ENCODE results near the gene ADH5.
"Not testable (repeated sequence)": the region's sequence is repeated elsewhere in the genome, so short reads cannot be mapped to it uniquely, and the experiment has no call there.

ADH5 gene

DNA sequence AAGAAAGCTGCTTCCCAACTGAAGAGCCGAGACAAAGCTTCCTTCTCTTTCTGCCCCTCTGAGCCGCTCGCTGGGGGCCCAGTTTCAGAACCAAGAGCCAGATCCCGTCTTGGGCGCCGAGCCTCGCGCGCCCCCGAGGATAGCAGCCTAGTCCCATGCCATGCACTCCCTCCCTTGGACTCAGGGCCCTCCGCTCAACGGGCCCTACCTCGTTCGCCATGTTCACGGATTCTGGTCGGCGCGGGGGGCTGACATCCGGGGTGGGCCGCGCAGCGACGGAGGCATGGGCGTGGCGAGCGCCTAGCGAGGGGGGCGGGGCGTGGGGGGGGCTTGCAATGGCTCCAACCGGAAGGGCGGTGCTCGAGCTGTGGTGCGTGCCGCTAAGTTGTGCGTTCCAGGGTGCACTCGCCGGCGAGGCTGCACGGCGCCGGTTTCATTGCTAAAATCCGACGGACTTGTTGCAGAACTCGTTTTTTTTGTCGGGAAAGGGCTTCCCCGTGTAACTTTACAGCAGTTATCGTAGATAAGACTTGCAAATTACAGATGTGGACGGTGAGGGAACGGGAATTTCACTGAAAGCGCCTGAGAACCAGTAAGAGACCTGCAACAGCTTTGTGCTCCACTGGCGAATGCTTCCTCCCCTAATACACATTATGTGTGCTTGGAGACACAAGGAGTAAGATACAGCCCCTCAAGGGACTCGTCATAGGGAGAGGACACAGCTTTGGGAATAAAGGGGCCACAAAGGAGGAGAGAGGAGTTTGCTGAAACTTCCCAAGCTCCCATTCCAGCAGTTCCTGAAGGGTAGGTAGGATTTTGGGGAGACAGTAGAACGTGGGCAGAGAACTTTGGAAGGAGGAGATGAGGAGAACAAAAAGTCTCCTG is at the start of gene ADH5:
Gene ADH5, minus strand, starts transcription at position 308 of the 885 bp plus-strand sequence. Its CDS starts 88 bp downstream, at position 220.
- DNase-seq (ENCODE audit: low read depth) = peak; percentile 89

DNA sequence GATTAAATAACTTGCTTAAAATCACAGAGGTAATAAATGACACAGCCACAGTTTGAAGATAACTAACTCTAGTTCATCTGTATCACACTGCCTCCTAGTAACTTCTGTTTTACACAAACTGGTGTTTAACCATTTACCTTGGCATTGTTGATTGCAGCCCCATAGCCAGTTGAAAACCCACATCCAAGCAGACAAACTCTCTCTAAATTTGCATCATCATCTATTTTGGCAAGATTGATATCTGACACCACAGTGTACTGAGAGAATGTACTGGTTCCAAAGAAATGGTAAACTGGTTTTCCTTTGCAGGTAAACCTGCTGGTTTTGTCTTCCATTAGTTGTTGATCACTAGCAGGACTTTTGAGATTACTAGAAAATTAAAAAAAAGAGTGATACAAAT is 47.7 kb upstream of the ADH5 start:
- no peak for DNase-seq (ENCODE audit: low read depth)

GRCh38 chr4:99135541-99136162 is 47.1 kb upstream of the ADH5 start:
- no peak for DNase-seq (ENCODE audit: low read depth)

DNA sequence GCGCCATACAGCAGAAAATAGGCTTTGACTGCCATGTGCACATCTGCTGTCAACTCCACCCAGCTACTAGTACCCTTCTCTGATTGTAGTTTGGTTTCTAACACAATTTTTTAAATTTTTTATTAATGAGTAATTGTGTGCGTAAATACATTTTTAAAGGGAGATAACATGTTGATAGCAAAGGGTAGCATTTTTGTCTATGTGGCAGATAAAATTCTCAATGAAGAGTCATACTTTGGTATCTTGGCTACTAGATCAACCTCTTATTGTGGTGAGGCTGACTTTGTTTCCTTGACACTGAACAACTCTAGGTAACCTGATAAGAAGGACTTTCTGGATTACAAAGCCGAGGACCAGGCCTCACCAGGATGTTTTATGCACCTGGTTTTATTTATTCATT is 46.0 kb upstream of the ADH5 start:
- DNase-seq (ENCODE audit: low read depth) = no peak

- DNase-seq (ENCODE audit: low read depth) = no peak
Measured at GRCh38 chr4:99131378-99131777, 42.8 kb upstream of the ADH5 start.

- no peak for DNase-seq (ENCODE audit: low read depth)
Measured at GRCh38 chr4:99126376-99126775, 37.8 kb upstream of the ADH5 start.

- no peak for DNase-seq (ENCODE audit: low read depth)
Measured at GRCh38 chr4:99121008-99121407, 32.4 kb upstream of the ADH5 start.

- DNase-seq (ENCODE audit: low read depth) = no peak
Measured at GRCh38 chr4:99120501-99120900, 31.9 kb upstream of the ADH5 start.

DNA sequence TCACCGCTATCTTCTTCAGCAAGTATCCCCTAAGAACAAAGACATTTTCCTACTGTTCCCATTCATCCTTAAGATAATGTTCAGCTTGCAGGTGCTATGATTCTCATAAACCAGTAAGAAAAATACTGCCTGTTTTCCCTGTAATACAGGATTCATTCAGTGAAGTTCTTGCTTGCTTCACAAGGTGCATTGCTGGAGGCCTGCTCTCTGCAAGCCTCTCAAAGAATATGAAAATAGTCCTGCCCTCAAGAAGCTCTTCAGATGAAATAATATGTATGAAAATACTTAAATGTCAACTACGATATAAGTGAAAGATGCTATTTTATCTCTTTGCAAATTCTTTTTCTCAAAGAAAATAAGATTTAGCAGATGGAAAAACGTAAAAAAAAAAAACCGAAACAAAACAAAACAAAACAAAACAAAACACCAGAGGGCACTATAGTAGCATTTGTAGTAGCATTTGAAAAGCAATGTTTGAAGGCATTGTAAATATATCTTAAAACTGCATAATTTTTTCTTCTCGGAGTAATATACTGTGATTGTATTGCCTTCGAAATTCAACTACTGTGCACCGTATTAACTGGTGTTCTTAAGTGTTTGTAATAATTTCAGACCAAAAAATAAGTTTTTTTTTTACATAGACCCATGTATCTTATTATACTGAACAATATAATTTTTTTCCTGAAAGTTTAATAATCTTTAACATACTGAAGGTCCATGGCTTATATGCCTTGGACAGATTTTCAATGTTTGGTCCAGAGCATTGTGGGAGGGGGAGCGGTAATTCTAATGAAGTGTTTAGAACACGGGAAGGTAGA is 29.5 kb upstream of the ADH5 start:
- DNase-seq (ENCODE audit: low read depth) = no peak

GRCh38 chr4:99117122-99117841 is 28.7 kb upstream of the ADH5 start:
- DNase-seq (ENCODE audit: low read depth) = not testable (repeated sequence)

DNA sequence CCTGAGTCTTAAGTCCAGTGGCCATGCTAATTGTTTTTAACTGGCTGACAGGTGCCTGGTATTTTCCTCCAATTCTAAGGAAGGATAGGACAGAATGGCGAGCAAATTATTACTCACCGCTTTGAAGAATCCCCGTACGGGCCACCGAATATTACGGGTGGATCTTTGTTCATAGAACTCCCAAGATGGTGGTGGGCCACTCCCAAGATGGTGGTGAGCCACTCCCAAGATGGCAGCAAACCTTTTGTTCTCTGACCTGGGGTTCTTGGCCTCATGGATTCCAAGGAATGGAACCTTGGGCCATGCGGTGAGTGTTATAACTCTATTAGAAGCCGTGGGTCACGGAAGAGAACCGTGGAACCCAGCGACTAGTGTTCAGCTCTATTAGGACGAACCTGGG is 20.7 kb upstream of the ADH5 start:
- not testable (repeated sequence) for DNase-seq (ENCODE audit: low read depth)

- DNase-seq (ENCODE audit: low read depth) = no peak
Measured at GRCh38 chr4:99104153-99104552, 15.6 kb upstream of the ADH5 start.

DNA sequence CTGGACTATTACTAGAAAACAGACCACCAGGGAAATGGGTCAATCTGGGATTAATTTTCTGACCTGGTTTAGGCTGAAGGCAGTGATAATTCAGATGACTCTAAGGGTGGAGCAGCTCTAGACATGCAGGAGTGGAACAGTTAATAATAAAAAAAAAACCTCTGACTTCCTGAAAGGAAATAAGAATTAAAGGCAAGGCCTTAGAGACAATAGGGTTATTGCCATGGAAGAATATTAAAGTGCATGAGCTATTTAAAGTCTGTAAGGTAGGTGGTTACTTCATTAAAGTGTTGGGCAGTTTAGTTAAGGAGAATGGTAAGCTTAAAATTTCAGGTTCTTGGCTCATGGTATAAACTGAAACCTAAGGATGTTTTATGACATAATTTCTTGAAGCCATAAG is 14.6 kb upstream of the ADH5 start:
- no peak for DNase-seq (ENCODE audit: low read depth)

DNA sequence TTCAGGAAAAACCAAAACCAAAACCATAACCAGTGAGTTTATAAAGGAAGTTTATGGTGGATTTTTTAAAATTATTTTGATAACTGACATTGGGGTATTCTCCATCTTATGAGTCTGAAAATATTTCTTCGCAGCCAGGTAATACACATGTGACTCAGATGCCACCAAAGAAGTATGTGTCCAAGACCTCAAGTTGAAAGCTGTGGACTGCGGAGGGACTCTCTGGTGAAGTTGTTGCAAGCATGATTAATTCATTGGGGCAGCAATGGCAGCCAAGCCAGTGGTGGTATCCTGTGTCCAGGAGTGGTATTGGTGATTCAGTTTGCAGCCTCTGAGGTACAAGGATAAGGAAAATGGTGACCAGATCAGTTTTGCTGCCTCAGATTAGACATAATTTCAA is 14.0 kb upstream of the ADH5 start:
- DNase-seq (ENCODE audit: low read depth) = no peak

DNA sequence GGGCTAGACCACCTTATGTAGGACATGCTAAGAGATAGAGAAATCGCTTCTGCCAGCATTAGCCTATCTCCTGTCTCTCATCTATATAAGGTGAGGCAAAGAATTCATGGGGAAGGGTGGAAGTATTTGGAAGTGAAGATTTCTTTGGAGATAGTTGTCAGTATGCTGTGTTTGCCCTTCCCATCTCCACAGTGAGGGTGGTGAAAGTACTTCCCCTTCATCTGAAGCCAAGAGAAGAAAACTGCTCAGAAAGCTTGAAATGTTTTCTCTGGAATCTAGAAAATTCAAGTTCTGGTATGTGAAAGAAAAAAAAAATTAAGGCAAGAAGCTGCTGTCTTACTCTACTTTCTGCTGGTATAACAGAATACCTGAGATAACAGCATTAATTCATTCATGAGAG is 12.3 kb upstream of the ADH5 start:
- DNase-seq (ENCODE audit: low read depth) = no peak

DNA sequence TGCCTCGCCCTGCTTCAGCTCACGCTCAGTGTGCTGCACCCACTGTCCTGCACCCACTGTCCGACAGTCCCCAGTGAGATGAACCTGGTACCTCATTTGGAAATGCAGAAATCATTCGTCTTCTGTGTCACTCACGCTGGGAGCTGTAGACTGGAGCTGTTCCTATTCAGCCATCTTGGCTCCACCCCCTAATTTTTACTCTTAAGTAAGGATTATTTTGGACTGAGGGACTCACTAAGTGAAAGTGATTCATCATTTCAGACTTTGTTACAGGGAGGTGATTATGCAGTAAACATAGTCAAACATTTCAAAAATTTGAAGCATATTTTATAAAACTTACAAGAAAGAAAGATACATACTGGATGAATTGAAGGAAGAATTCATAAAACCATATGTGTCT is 11.2 kb upstream of the ADH5 start:
- not testable (repeated sequence) for DNase-seq (ENCODE audit: low read depth)

DNA sequence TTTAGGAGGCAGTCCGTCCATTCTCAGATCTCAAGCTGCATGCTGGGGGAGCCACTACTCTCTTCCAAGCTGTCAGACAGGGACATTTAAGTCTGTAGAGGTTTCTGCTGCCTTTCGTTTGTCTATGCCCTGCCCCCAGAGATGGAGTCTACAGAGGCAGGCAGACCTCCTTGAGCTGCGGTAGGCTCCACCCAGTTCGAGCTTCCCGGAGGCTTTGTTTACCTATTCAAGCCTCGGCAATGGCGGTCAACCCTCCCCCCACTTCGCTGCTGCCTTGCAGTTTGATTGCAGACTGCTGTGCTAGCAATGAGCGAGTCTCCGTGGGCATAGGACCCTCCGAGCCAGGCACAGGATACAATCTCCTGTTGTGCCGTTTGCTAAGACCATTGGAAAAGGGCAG is 10.7 kb upstream of the ADH5 start:
- DNase-seq (ENCODE audit: low read depth) = no peak

DNA sequence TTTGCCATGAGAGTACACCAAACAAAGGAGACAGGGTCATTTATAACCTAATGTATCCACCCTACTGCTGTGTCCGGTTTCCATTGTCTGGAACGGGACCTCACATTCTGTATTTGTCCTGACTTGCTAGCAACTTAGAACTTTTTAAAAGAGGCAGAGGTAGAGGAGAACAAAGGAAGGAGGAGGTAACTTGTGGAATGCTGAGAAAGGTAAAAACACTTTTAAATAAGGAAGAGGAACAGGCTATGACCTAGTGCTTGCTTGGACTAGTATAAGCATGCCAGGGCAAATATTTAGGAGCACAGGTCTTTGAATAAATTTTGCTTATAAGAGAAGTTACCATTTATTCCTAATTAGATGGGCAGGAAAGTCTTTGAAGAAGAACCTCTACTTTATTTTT is 3.3 kb upstream of the ADH5 start:
- DNase-seq (ENCODE audit: low read depth) = not testable (repeated sequence)

DNA sequence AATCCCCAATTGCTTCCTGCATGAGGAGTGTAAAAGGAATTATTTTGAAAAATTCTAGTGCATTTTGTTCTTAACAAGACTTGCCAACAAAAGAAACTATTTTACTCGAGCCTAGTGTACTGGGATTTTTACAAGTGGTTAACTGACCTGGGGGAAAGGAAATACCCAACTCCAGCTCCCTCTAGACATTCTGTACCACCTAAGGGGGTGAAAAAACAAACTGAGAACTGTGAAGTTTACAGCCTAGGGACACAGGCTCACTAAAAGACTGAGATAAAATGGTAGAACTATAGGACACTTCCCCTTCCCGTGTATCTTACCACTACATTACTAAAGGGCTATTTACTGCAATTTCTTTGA is 2.6 kb upstream of the ADH5 start:
- no peak for DNase-seq (ENCODE audit: low read depth)

- no peak for DNase-seq (ENCODE audit: low read depth)
Measured at GRCh38 chr4:99090481-99091215, 2.1 kb upstream of the ADH5 start.

GRCh38 chr4:99088023-99088449 is 552 bp downstream of the ADH5 start:
- no peak for DNase-seq (ENCODE audit: low read depth)

All from activated T-cell treated with anti-CD3 and anti-CD28 coated beads for 1 hour (primary cell).